Vagina (tissue), 2 donors: ENCODE data around the gene VSIG1.

Experiments used
- POLR2A ChIP-seq, 2 donors: fragments of 450-650 bp; IDR thresholded peaks; one replicate each; pipeline ENCODE4 v1.6.1; 2017; ENCODE audit warnings: antibody characterized with exemption in 2 of 2, mild to moderate bottlenecking in 2 of 2, moderate library complexity in 2 of 2
- POLR2AphosphoS5 ChIP-seq, 2 donors: sonication (generic); formaldehyde crosslinking; IDR thresholded peaks; one replicate each; pipeline ENCODE4 v1.9.0; 2017; ENCODE audit warnings: antibody characterized with exemption in 2 of 2, mild to moderate bottlenecking in 2 of 2, low read depth in 1 of 2; ENCODE audit not compliant: insufficient read depth in 1 of 2
- TF ChIP-seq, protein P1 (sequence below), 3 experiments: fragments of 450-650 bp in 2 of 3; fragments of 200-600 bp in 1 of 3; sonication (generic) in 1 of 3; IDR thresholded peaks; one replicate each; pipeline ENCODE4 v1.5.1; 2017 to 2019; ENCODE audit warnings: antibody characterized with exemption in 3 of 3, mild to moderate bottlenecking in 2 of 3, moderate library complexity in 2 of 3

DNA sequence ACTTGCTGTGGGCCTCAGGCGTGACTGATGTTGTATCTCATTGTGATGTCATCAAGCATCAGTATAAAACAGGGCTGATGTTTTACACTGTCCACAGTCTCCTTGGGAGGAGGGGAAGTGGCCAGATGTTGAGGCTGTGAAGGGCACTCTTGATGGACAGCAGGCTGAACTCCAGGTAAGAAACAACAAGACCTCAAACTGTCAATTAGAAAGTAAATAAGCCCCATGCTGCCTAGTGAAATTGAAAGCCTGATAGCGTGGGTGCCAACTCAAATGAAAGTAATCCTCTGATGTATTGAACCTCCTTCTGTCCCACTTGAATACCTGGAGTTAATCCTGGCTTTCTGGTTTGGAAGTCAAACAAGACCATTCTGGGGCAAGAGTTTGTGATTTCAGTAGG is 19.7 kb downstream of the VSIG1 start:
- TF ChIP-seq, protein P1, sequence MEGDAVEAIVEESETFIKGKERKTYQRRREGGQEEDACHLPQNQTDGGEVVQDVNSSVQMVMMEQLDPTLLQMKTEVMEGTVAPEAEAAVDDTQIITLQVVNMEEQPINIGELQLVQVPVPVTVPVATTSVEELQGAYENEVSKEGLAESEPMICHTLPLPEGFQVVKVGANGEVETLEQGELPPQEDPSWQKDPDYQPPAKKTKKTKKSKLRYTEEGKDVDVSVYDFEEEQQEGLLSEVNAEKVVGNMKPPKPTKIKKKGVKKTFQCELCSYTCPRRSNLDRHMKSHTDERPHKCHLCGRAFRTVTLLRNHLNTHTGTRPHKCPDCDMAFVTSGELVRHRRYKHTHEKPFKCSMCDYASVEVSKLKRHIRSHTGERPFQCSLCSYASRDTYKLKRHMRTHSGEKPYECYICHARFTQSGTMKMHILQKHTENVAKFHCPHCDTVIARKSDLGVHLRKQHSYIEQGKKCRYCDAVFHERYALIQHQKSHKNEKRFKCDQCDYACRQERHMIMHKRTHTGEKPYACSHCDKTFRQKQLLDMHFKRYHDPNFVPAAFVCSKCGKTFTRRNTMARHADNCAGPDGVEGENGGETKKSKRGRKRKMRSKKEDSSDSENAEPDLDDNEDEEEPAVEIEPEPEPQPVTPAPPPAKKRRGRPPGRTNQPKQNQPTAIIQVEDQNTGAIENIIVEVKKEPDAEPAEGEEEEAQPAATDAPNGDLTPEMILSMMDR (IDR thresholded peaks at IDR 0.05): no peak
- TF ChIP-seq POLR2A (IDR thresholded peaks at IDR 0.05) (no peak), POLR2AphosphoS5 (IDR thresholded peaks at IDR 0.05; ENCODE audit: insufficient read depth in 1 of 2, low read depth in 1 of 2) (no peak)
